AG10803 (cell line): Measurements from ENCODE around the gene PKP3.
"Not testable (repeated sequence)": the region's sequence is repeated elsewhere in the genome, so short reads cannot be mapped to it uniquely, and the experiment has no call there.

Experiments
- DNase-seq: peaks from one replicate; pipeline ENCODE4 v3.0.0; 2010; ENCODE audit warnings: low read depth
- H3K4me3 ChIP-seq: 2 replicates; pipeline ENCODE4 v1.5.1; 2011; ENCODE audit warnings: mild to moderate bottlenecking, low read length, control low read depth
- CTCF ChIP-seq: conservative IDR thresholded peaks from 2 replicates; pipeline ENCODE4 v1.5.1; 2011; ENCODE audit warnings: mild to moderate bottlenecking, low read length, control low read depth, inconsistent platforms

The PKP3 gene

GRCh38 chr11:394858-395655 is 1.0 kb downstream of the PKP3 start:
- H3K4me3 ChIP-seq = no peak overlapping the region
- no peak for TF ChIP-seq CTCF
- DNase-seq = no peak

- no peak for TF ChIP-seq CTCF
- DNase-seq = no peak
- no peak overlapping the region for H3K4me3 ChIP-seq
These were observed 1.9 kb downstream of the PKP3 start for GRCh38 chr11:395866-396265.

DNA sequence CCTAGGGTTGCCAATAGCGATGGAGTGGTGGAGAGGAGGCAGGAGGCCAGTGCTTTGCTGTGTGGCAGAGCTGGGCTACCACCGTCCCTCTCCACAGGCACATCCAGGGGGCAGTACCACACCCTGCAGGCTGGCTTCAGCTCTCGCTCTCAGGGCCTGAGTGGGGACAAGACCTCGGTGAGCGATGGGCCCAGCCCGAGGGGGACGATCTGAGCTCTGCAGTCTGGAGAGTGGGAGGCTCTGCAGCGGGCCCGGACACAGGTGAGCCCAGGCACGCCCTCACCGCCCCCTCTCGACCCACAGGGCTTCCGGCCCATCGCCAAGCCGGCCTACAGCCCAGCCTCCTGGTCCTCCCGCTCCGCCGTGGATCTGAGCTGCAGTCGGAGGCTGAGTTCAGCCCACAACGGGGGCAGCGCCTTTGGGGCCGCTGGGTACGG is 2.5 kb downstream of the PKP3 start:
- DNase-seq = peak; percentile 24
- no peak overlapping the region for H3K4me3 ChIP-seq
- TF ChIP-seq CTCF = peak; percentile 31

DNA sequence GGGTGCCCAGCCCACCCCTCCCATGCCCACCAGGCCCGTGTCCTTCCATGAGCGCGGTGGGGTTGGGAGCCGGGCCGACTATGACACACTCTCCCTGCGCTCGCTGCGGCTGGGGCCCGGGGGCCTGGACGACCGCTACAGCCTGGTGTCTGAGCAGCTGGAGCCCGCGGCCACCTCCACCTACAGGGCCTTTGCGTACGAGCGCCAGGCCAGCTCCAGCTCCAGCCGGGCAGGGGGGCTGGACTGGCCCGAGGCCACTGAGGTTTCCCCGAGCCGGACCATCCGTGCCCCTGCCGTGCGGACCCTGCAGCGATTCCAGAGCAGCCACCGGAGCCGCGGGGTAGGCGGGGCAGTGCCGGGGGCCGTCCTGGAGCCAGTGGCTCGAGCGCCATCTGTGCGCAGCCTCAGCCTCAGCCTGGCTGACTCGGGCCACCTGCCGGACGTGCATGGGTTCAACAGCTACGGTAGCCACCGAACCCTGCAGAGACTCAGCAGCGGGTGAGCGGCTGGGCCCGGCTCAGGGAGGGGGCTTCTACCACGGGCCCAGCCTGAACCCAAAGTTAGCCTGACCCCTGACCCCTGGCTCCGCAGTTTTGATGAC is 3.0 kb downstream of the PKP3 start:
- DNase-seq = peak; percentile 48
- TF ChIP-seq CTCF = peak; percentile 50
- H3K4me3 ChIP-seq = peak overlapping the region; percentile 37

DNA sequence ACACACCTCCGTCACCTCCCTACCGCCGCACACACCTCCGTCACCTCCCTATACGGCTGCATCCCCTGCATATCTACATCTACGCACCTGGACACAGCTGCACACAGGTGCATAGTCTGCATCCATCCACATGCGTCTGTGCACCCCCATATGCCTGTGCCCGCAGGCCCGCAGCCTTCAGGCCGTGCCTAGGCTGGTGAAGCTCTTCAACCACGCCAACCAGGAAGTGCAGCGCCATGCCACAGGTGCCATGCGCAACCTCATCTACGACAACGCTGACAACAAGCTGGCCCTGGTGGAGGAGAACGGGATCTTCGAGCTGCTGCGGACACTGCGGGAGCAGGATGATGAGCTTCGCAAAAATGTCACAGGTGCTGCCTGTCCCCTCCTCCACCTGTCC is 4.8 kb downstream of the PKP3 start:
- H3K4me3 ChIP-seq = no peak overlapping the region
- no peak for DNase-seq
- TF ChIP-seq CTCF = no peak

DNA sequence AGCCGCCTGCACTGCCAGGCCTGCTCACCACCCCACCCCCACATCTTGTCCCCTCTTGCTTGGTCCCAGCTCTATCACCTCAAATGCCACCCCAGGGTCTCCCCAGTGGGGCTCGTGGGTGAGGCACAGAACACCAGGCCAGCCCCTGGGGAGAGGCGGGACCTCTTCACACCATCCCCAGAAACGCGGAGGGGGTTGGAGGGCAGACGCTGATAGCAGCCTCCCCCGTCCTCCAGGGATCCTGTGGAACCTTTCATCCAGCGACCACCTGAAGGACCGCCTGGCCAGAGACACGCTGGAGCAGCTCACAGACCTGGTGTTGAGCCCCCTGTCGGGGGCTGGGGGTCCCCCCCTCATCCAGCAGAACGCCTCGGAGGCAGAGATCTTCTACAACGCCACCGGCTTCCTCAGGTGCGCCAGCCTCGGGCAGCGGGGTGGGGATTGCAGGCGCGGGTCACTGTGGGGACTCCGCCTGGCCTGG is 5.8 kb downstream of the PKP3 start:
- DNase-seq = no peak
- TF ChIP-seq CTCF = no peak

DNA sequence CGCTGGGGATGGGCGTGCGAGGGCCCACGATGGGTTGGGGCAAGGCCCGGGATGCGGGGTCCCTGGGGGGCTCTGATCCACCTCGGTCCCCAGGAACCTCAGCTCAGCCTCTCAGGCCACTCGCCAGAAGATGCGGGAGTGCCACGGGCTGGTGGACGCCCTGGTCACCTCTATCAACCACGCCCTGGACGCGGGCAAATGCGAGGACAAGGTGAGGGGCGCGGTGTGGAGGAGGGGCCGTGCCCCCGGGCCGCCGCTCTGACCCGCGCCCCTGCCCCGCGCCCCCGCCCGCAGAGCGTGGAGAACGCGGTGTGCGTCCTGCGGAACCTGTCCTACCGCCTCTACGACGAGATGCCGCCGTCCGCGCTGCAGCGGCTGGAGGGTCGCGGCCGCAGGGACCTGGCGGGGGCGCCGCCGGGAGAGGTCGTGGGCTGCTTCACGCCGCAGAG is 6.3 kb downstream of the PKP3 start:
- H3K4me3 ChIP-seq = no peak overlapping the region
- DNase-seq = no peak
- TF ChIP-seq CTCF = no peak

More for the DNA sequence above, 5.8 kb downstream of the PKP3 start:
- H3K4me3 ChIP-seq = no peak overlapping the region

DNA sequence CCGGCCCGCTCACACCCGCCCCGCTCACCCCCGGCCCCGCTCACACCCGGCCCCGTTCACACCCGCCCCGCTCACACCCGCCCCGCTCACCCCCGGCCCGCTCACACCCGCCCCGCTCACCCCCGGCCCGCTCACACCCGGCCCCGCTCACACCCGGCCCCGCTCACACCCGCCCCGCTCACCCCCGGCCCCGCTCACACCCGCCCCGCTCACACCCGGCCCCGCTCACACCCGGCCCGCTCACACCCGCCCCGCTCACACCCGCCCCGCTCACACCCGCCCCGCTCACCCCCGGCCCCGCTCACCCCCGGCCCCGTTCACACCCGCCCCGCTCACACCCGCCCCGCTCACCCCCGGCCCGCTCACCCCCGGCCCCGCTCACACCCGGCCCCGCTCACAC is 7.2 kb downstream of the PKP3 start:
- H3K4me3 ChIP-seq, DNase-seq: not testable (repeated sequence)
